ENCODE data around the gene TTC39A. TPM values are rescaled to one million over a fixed set of nuclear protein-coding genes. Genes with fewer than 3 reads are reported as not detected.

TTC39A gene
- total RNA-seq, 1 donor from 2014 or later, result 26.9 TPM

DNA sequence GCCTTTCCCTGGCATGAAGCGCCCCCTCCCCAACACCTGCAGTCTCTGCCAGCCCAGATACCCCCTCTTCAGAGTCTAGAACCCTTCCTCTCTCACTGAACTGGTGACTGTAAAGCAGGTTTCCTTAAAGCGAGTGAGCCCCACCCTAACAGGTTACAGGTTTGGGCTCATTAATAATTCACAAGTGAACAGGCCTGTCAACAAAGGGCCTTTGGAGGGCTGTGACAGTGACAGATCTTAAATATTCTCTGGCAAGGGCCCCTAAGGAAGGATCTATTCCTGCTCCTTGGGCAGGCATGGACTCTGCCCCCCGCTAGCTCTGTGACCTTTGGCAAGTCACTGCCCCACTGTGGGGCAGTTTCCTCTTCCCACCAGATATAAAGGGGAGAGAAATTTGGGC, 5.6 kb upstream of the TTC39A start:
- Histone ChIP-seq H3K27me3 (ENCODE audit: control insufficient read depth, insufficient read depth, low read length) (no peaks in the 10 kb centered on the region), H3K36me3 (ENCODE audit: control insufficient read depth, insufficient read depth, low read length) (no peaks in the 10 kb centered on the region), H3K4me3 (ENCODE audit: low read depth, low read length) (no peak overlapping the region)
- DNase-seq (ENCODE audit: low read depth), result no peak
- no peak for TF ChIP-seq CTCF (IDR thresholded peaks at IDR 0.05; ENCODE audit: insufficient read depth, low read length, poor library complexity, severe bottlenecking)

GRCh38 chr1:51331206-51332100, 1.1 kb upstream of the TTC39A start:
- Histone ChIP-seq H3K27me3 (ENCODE audit: control insufficient read depth, insufficient read depth, low read length) (no peaks in the 10 kb centered on the region), H3K36me3 (ENCODE audit: control insufficient read depth, insufficient read depth, low read length) (no peaks in the 10 kb centered on the region), H3K4me3 (ENCODE audit: low read depth, low read length) (no peak overlapping the region)
- DNase-seq (ENCODE audit: low read depth), result peak; percentile 56
- TF ChIP-seq CTCF (IDR thresholded peaks at IDR 0.05; ENCODE audit: insufficient read depth, low read length, poor library complexity, severe bottlenecking), result no peak

GRCh38 chr1:51329443-51330325, 678 bp downstream of the TTC39A start:
- Histone ChIP-seq H3K27me3 (ENCODE audit: control insufficient read depth, insufficient read depth, low read length) (no peaks in the 10 kb centered on the region), H3K4me3 (ENCODE audit: low read depth, low read length) (no peak overlapping the region), H3K36me3 (ENCODE audit: control insufficient read depth, insufficient read depth, low read length) (no peaks in the 10 kb centered on the region)
- TF ChIP-seq CTCF (IDR thresholded peaks at IDR 0.05; ENCODE audit: insufficient read depth, low read length, poor library complexity, severe bottlenecking), result no peak
- DNase-seq (ENCODE audit: low read depth), result no peak

DNA sequence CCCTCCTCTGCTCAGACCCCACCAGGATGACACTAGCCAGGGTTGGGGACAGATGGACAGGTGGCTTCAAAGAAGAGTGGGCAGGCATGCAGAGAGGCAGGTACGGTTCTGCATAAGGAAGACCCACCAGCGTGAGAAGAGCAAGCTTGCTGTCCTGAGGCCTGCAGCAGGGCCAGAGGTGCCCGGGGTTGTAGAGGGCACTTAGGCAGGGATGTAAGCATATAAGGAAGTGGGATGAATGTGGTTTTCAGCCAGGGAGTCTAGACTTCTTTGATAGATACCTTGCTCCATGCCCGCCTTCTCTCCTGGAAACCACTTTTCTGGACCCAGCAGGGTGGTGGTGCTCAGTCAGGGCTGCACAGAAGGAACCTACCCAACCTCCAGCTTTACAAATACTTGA, 1.4 kb downstream of the TTC39A start:
- no peak for TF ChIP-seq CTCF (IDR thresholded peaks at IDR 0.05; ENCODE audit: insufficient read depth, low read length, poor library complexity, severe bottlenecking)
- Histone ChIP-seq H3K27me3 (ENCODE audit: control insufficient read depth, insufficient read depth, low read length) (no peaks in the 10 kb centered on the region), H3K36me3 (ENCODE audit: control insufficient read depth, insufficient read depth, low read length) (no peaks in the 10 kb centered on the region), H3K4me3 (ENCODE audit: low read depth, low read length) (no peak overlapping the region)
- no peak for DNase-seq (ENCODE audit: low read depth)

DNA sequence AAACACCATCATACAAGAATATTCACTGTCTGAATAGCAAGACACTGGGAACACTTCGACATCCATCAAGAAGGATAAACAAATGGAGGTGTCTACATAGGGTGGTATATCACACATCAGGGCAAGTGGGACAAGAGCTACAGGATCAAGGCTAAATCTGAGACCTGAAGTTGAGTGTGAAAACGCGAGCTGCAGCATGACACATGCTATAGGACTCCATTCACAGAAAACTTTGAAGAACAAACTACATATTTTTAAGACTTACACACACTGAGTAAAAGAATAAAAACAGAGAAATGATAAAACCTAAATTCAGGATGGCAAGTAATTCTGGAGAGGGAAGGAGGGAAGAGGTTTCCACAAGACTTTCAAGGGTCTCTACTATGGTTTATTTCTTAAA, 2.1 kb downstream of the TTC39A start:
- no peak for DNase-seq (ENCODE audit: low read depth)
- no peak overlapping the region for H3K4me3 ChIP-seq (ENCODE audit: low read depth, low read length)
- no peaks in the 10 kb centered on the region for H3K27me3 ChIP-seq (ENCODE audit: control insufficient read depth, insufficient read depth, low read length)
- TF ChIP-seq CTCF (IDR thresholded peaks at IDR 0.05; ENCODE audit: insufficient read depth, low read length, poor library complexity, severe bottlenecking), result no peak
- H3K36me3 ChIP-seq (ENCODE audit: control insufficient read depth, insufficient read depth, low read length), result no peaks in the 10 kb centered on the region

Data from kidney epithelial cell (primary cell).